Keratinocyte (primary cell): ENCODE measurements around the gene TYRP1.

Experiments used
- CTCF ChIP-seq, 3 experiments: IDR thresholded peaks in 1 of 3; conservative IDR thresholded peaks in 1 of 3; optimal IDR thresholded peaks in 1 of 3; 2 replicates in 2 of 3; 3 replicates in 1 of 3; pipeline versions ENCODE3 to v1.5.1; 2011; ENCODE audit warnings: low read length in 3 of 3, mild to moderate bottlenecking in 3 of 3, moderate library complexity in 2 of 3, control low read depth in 1 of 3, inconsistent platforms in 1 of 3; ENCODE audit not compliant: insufficient read depth in 2 of 3; ENCODE audit errors: extremely low read depth in 1 of 3
- EZH2 ChIP-seq: IDR thresholded peaks from one replicate; pipeline ENCODE4 v1.6.1; 2012; ENCODE audit warnings: inconsistent platforms, mild to moderate bottlenecking, low read length, moderate library complexity

GRCh38 chr9:12656803-12657202 lies 36.4 kb upstream of the TYRP1 start:
- TF ChIP-seq CTCF (optimal IDR thresholded peaks at IDR 0.05 in 1 of 3, IDR thresholded peaks at IDR 0.05 in 1 of 3, conservative IDR thresholded peaks at IDR 0.05 in 1 of 3; ENCODE audit: extremely low read depth in 1 of 3, insufficient read depth in 2 of 3, low read length in 3 of 3): no peak
- TF ChIP-seq EZH2: no peak
